ENCODE measurements around the gene NAP1L4.

The NAP1L4 gene, protein sequence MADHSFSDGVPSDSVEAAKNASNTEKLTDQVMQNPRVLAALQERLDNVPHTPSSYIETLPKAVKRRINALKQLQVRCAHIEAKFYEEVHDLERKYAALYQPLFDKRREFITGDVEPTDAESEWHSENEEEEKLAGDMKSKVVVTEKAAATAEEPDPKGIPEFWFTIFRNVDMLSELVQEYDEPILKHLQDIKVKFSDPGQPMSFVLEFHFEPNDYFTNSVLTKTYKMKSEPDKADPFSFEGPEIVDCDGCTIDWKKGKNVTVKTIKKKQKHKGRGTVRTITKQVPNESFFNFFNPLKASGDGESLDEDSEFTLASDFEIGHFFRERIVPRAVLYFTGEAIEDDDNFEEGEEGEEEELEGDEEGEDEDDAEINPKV

DNA sequence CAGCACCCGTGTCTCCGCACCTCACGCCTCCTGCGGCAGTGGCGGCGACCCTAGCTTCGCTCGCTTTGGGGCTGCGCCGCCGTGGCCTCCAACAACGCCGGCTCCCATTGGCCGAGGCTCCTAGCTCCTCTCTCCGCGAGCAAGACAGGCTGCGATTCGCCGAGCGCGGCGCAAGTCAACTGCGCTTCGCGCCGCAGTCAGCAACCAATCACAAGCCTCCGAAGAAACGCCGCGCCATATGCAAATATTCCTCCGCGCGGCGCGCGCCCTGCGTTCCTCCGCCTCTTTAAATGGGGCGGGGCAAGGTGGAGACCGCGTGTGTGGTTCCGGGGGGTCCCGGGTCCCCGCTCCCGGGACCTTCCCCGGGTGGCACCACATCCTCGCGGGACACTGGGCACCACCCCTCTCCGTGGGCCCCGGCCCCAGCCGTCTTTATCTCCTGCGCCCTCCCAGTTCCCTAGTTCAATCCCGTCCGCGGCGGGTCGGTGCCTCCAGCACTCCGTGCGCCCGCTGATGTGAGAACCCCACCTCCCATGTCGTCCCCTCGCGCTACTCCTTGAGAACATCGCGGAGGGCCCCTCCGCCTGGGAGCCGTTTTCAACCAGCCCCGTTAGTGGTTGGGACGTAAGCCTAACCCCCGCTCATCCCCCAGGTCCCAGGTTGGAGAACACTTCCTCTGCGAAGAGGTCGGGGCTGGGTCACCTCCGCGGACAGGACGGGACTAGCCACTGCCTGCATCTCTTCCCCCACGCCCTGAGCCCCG, at the start of gene NAP1L4:
NAP1L4 (minus strand) TSS at position 96 of the 763 bp plus-strand sequence. CDS start 13,109 bp downstream, outside the sequence.
- H3K36me3 ChIP-seq (ENCODE audit: insufficient read depth, low read length), result no peaks in the 10 kb centered on the region
- peaks cover 45% of the 10 kb centered on the region for H3K79me2 ChIP-seq (ENCODE audit: insufficient read depth, low read length)
- H3K4me1 ChIP-seq (ENCODE audit: insufficient read depth, low read length, poor library complexity, severe bottlenecking), result peaks cover 22% of the 10 kb centered on the region
- H3K9me2 ChIP-seq (replicated peaks; ENCODE audit: low read depth, low read length), result no peaks in the 10 kb centered on the region
- no peaks in the 10 kb centered on the region for H3K9me3 ChIP-seq (ENCODE audit: insufficient read depth, low read depth, low read length)
- peak within 1 kb of the TSS; percentile 99 for H3K4me3 ChIP-seq (ENCODE audit: low read length, poor library complexity, severe bottlenecking)
- H3K27me3 ChIP-seq (ENCODE audit: insufficient read depth, low read length, poor library complexity, severe bottlenecking), result no peaks in the 10 kb centered on the region
- H2AFZ ChIP-seq (ENCODE audit: low read length), result peak within 1 kb of the TSS; percentile 93
- H3F3A ChIP-seq (ENCODE audit: low read depth), result peaks cover 4% of the 10 kb centered on the region; the same call in 1 of the 2 replicates
- TF ChIP-seq, protein P1, sequence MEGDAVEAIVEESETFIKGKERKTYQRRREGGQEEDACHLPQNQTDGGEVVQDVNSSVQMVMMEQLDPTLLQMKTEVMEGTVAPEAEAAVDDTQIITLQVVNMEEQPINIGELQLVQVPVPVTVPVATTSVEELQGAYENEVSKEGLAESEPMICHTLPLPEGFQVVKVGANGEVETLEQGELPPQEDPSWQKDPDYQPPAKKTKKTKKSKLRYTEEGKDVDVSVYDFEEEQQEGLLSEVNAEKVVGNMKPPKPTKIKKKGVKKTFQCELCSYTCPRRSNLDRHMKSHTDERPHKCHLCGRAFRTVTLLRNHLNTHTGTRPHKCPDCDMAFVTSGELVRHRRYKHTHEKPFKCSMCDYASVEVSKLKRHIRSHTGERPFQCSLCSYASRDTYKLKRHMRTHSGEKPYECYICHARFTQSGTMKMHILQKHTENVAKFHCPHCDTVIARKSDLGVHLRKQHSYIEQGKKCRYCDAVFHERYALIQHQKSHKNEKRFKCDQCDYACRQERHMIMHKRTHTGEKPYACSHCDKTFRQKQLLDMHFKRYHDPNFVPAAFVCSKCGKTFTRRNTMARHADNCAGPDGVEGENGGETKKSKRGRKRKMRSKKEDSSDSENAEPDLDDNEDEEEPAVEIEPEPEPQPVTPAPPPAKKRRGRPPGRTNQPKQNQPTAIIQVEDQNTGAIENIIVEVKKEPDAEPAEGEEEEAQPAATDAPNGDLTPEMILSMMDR (conservative IDR thresholded peaks at IDR 0.05; ENCODE audit: low read length), result no peak
- no peak for TF ChIP-seq EZH2phosphoT487 (IDR thresholded peaks at IDR 0.05; ENCODE audit: borderline replicate concordance)
- H3K4me2 ChIP-seq (ENCODE audit: low read depth, low read length, poor library complexity, severe bottlenecking), result peak within 1 kb of the TSS; percentile 83
- H3K9ac ChIP-seq (ENCODE audit: low read depth, low read length, poor library complexity, severe bottlenecking), result peak within 1 kb of the TSS; percentile 98
- peaks cover 43% of the 10 kb centered on the region for H4K20me1 ChIP-seq (ENCODE audit: insufficient read depth, low read length, poor library complexity, severe bottlenecking)

DNA sequence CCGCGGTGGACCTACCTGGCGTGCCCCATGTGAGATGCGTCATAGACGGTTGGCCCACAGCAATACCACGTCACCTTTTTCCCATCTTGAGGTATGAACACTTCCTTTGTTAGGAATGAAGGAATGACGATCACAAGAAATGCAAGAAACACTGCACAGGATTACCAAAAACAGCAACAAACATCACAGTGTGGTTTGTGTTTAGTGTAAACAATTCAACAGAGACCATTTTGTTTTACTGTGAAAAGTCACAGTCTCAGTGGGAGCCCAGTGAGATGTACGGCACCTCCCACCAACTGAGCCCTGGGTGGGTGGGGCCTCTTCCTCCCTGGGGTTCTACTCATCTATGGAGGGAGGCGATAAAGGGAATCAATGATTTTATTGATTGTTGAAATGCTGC, 48.8 kb upstream of the NAP1L4 start:
- Histone ChIP-seq H3K79me2 (ENCODE audit: insufficient read depth, low read length) (peaks cover 6% of the 10 kb centered on the region; the same call in 1 of the 2 replicates), H3K9me2 (replicated peaks; ENCODE audit: low read depth, low read length) (no peaks in the 10 kb centered on the region), H3K27me3 (ENCODE audit: insufficient read depth, low read length, poor library complexity, severe bottlenecking) (no peaks in the 10 kb centered on the region), H3K4me3 (ENCODE audit: low read length, poor library complexity, severe bottlenecking) (no peak overlapping the region), H3K4me1 (ENCODE audit: insufficient read depth, low read length, poor library complexity, severe bottlenecking) (no peaks in the 10 kb centered on the region), H3K4me2 (ENCODE audit: low read depth, low read length, poor library complexity, severe bottlenecking) (no peak overlapping the region), H2AFZ (ENCODE audit: low read length) (no peak overlapping the region), H3K9ac (ENCODE audit: low read depth, low read length, poor library complexity, severe bottlenecking) (no peak overlapping the region), H4K20me1 (ENCODE audit: insufficient read depth, low read length, poor library complexity, severe bottlenecking) (peaks cover 3% of the 10 kb centered on the region), H3K9me3 (ENCODE audit: insufficient read depth, low read depth, low read length) (no peaks in the 10 kb centered on the region), H3F3A (ENCODE audit: low read depth) (no peaks in the 10 kb centered on the region), H3K36me3 (ENCODE audit: insufficient read depth, low read length) (peaks cover 63% of the 10 kb centered on the region)
- TF ChIP-seq EZH2phosphoT487 (IDR thresholded peaks at IDR 0.05; ENCODE audit: borderline replicate concordance), result no peak
- TF ChIP-seq, protein P1 (conservative IDR thresholded peaks at IDR 0.05; ENCODE audit: low read length), result no peak

DNA sequence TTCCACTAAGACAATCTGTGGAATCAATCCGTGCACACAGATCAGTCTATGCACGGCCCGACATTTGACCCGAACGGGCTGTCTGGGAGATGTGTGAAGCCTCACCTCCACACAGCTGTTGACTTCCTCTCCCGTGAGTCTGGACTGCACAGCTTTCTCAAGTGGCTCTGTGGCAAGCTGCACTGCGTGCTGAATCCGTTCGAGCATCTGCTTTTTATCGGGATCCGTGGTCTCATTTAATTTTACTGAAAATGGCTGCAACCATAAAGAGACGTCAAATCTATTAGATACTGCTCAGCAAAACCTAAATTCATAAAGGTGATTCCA, 45.8 kb upstream of the NAP1L4 start:
- Histone ChIP-seq H3K4me2 (ENCODE audit: low read depth, low read length, poor library complexity, severe bottlenecking) (no peak overlapping the region), H3K9ac (ENCODE audit: low read depth, low read length, poor library complexity, severe bottlenecking) (no peak overlapping the region), H3K27me3 (ENCODE audit: insufficient read depth, low read length, poor library complexity, severe bottlenecking) (no peaks in the 10 kb centered on the region), H3K4me1 (ENCODE audit: insufficient read depth, low read length, poor library complexity, severe bottlenecking) (no peaks in the 10 kb centered on the region), H2AFZ (ENCODE audit: low read length) (no peak overlapping the region), H3K9me2 (replicated peaks; ENCODE audit: low read depth, low read length) (no peaks in the 10 kb centered on the region), H3K79me2 (ENCODE audit: insufficient read depth, low read length) (no peaks in the 10 kb centered on the region), H3K9me3 (ENCODE audit: insufficient read depth, low read depth, low read length) (no peaks in the 10 kb centered on the region), H4K20me1 (ENCODE audit: insufficient read depth, low read length, poor library complexity, severe bottlenecking) (peaks cover 3% of the 10 kb centered on the region), H3K4me3 (ENCODE audit: low read length, poor library complexity, severe bottlenecking) (no peak overlapping the region), H3F3A (ENCODE audit: low read depth) (no peaks in the 10 kb centered on the region), H3K36me3 (ENCODE audit: insufficient read depth, low read length) (peaks cover 73% of the 10 kb centered on the region)
- TF ChIP-seq, protein P1 (conservative IDR thresholded peaks at IDR 0.05; ENCODE audit: low read length), result no peak
- TF ChIP-seq EZH2phosphoT487 (IDR thresholded peaks at IDR 0.05; ENCODE audit: borderline replicate concordance), result no peak
